Lung (tissue), 11 donors: Measurements from ENCODE around the gene SMIM45.

Experiments used
- ATAC-seq: fragments of 200-7000 bp; cut with Tn5 transposase; one replicate; pipeline ENCODE4 v1.9.1; 2020; ENCODE audit warnings: moderate number of reproducible peaks; ENCODE audit not compliant: insufficient read depth, low FRiP score
- DNase-seq, 3 donors: peaks; one replicate each; pipeline ENCODE4 v3.0.0-alpha.2; 2013 to 2017
- H3K27ac ChIP-seq, 2 donors: one replicate each; pipeline ENCODE4 v1.5.1; 2013; ENCODE audit warnings: mild to moderate bottlenecking in 2 of 2, moderate library complexity in 2 of 2, control low read depth in 1 of 2, inconsistent platforms in 1 of 2, low read depth in 1 of 2, low read length in 1 of 2
- H3K27me3 ChIP-seq, 3 donors: one replicate each; pipeline ENCODE4 v1.5.1; 2013; ENCODE audit warnings: low read length in 2 of 3; ENCODE audit not compliant: control insufficient read depth in 3 of 3, insufficient read depth in 3 of 3
- H3K36me3 ChIP-seq, 4 donors: one replicate each; pipeline ENCODE4 v1.5.1; 2013; ENCODE audit warnings: low read length in 4 of 4, mild to moderate bottlenecking in 1 of 4, moderate library complexity in 1 of 4; ENCODE audit not compliant: control insufficient read depth in 4 of 4, insufficient read depth in 4 of 4
- H3K4me1 ChIP-seq, 5 donors: one replicate each; pipeline ENCODE4 v1.5.1; 2013; ENCODE audit warnings: low read length in 5 of 5, mild to moderate bottlenecking in 2 of 5, moderate library complexity in 1 of 5; ENCODE audit not compliant: control insufficient read depth in 5 of 5, insufficient read depth in 5 of 5
- H3K4me3 ChIP-seq: one replicate; pipeline ENCODE4 v1.5.1; 2013; ENCODE audit warnings: mild to moderate bottlenecking, control low read depth, moderate library complexity
- H3K9ac ChIP-seq, 2 donors: one replicate each; pipeline ENCODE4 v1.5.1; 2013; ENCODE audit warnings: low read length in 2 of 2, control low read depth in 1 of 2; ENCODE audit not compliant: insufficient read depth in 1 of 2
- H3K9me3 ChIP-seq, 4 donors: one replicate each; pipeline ENCODE4 v1.5.1; 2013; ENCODE audit warnings: low read length in 3 of 4, mild to moderate bottlenecking in 1 of 4, moderate library complexity in 1 of 4; ENCODE audit not compliant: control insufficient read depth in 4 of 4, insufficient read depth in 3 of 4
- WGBS, 2 donors: extraction: QIAGEN DNeasy Blood & Tissue Kit; methylation state at CpG; one replicate each; pipeline ENCODE4 v1.1.7; 2013; 5-methylcytosine and 5-hydroxymethylcytosine counted together
- TF ChIP-seq, protein P1 (sequence below): IDR thresholded peaks from 2 replicates; pipeline ENCODE4 v1.5.1; 2012; ENCODE audit warnings: mild to moderate bottlenecking; ENCODE audit errors: control extremely low read depth, extremely low read depth
- donor health status: control.
- donor health status: control.
- donor health status: Bipolar disorder and iron deficiency.
- donor health status: healthy.
- donor health status: DM: yes; HTN: yes; CAD: no.

SMIM45 gene

DNA sequence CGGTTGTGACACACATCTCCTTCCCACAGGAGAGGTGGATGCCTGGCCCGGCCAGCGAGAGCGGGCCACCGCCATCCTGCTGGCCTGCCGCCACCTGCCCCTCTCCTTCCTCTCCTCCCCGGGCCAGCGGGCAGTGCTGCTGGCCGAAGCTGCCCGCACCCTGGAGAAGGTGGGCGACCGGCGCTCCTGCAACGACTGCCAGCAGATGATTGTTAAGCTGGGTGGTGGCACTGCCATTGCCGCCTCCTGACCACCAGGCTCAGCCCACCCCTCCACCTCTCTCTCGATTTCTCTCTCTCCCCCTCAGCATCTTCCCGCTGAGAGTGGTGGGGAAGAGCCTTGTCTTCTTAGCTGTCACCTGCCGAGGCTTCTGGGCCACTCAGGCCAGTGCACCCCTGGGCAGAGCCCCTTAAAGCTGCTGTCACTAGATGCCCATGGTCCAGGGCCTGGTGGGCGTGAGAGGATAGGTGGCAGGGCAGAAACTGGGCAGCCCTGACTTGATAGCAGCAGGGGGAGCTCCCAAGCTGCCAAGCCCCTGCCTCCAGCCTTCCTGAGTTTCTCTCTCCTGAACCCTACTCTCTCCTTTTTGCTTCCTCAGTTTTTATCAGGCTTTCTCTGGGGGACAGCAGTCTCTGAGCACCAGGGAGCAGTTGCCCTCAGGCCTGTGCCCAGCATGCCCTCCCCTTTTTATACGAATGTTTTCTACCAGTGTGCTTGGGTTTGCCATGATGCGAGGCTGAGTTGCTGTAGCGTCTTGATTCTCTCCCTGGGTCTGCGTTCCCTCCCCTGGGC, 46.3 kb upstream of the SMIM45 start:
- peaks cover 0 to 7% (median 4%) of the 10 kb centered on the region in 5 donors for H3K4me1 ChIP-seq
- no peak overlapping the region for H3K4me3 ChIP-seq
- no peak overlapping the region for H3K27ac ChIP-seq
- WGBS, 2 donors: 93 to 95% methylated on average over 23 of the region's 23 CpGs
- H3K9ac ChIP-seq: no peak overlapping the region
- no peak for DNase-seq
- no peaks in the 10 kb centered on the region for H3K9me3 ChIP-seq
- no peak for ATAC-seq
- H3K27me3 ChIP-seq: peaks cover 0 to 8% (median 0%) of the 10 kb centered on the region in 3 donors
- peaks cover 2 to 57% (median 25%) of the 10 kb centered on the region in 4 donors for H3K36me3 ChIP-seq
- TF ChIP-seq, protein P1, sequence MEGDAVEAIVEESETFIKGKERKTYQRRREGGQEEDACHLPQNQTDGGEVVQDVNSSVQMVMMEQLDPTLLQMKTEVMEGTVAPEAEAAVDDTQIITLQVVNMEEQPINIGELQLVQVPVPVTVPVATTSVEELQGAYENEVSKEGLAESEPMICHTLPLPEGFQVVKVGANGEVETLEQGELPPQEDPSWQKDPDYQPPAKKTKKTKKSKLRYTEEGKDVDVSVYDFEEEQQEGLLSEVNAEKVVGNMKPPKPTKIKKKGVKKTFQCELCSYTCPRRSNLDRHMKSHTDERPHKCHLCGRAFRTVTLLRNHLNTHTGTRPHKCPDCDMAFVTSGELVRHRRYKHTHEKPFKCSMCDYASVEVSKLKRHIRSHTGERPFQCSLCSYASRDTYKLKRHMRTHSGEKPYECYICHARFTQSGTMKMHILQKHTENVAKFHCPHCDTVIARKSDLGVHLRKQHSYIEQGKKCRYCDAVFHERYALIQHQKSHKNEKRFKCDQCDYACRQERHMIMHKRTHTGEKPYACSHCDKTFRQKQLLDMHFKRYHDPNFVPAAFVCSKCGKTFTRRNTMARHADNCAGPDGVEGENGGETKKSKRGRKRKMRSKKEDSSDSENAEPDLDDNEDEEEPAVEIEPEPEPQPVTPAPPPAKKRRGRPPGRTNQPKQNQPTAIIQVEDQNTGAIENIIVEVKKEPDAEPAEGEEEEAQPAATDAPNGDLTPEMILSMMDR: no peak

DNA sequence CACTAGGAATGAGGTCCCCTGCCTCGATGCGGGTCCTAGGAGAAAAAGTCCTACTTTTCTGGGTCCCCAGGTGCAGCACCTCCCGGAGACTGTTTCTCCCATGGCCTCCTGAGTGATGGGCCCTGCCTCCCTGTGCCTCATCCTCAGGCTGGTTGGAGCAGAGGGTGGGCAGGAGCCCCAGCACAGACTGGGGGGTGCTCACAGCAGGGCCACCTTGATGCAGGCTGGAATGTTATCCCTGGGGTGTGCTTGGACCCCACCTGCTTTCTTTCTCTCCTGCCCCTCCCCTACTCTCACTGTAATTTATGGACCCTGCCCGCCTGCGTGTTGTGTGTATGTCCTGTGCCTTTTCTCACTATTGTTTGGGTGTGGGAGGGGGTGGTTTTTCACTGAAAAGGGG, 45.1 kb upstream of the SMIM45 start:
- Histone ChIP-seq H3K4me1 (peaks cover 0 to 11% (median 7%) of the 10 kb centered on the region in 5 donors), H3K4me3 (no peak overlapping the region), H3K27me3 (peaks cover 0 to 21% (median 7%) of the 10 kb centered on the region in 3 donors), H3K9ac (no peak overlapping the region), H3K9me3 (no peaks in the 10 kb centered on the region), H3K27ac (no peak overlapping the region), H3K36me3 (peaks cover 2 to 49% (median 22%) of the 10 kb centered on the region in 4 donors)
- TF ChIP-seq, protein P1: no peak
- ATAC-seq (no peak), DNase-seq (no peak)
- 96% methylated on average over 5 of the region's 5 CpGs for WGBS, 2 donors

DNA sequence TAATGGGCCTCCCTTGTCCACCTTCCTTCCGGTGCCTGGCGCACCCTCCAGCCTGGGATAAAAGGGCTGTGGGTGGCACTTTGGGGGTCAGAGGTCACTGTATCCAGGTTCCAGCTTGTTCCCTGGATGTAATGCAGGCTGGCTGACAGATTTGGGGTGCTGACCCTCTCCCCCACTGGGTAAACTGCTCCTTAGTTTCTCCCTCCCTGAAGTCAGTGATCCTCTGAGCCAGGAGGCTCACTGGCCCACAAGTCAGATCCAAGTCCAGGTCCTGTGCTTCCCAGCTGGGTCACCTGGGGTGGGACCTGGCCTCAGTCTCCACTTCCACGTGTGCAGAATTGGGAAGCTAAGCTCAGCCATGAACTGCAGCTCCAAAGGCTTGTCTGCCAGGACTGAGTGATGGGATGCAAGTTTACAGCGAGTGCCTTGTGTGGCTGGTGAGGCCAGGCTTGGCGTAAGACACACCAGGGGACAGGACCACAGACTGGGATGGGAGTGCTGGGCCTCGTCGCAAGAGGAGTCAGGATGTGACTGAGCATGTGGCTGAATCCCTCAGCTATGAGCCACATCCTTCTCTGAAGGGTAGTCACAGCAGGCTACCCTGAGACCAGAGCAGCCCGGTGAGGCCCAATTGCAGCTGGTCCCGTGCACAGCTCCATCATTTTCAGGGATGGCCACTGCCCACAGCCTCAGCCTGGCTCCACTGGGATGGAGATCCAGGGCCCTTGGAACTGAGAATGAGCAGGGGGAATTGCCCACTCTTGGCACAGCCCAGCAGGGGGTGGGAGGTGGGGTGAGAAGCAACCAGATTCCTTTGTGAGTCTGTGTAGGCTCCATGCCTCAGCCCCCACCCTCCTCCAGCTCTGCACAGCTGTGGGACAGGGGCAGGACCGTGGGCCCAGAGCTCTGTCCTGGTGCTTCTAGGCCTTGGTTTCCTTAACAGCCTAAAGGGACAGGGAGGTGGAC, 44.2 kb upstream of the SMIM45 start:
- 78 to 90% methylated on average over 10 of the region's 10 CpGs for WGBS, 2 donors
- DNase-seq (no peak), ATAC-seq (no peak)
- TF ChIP-seq, protein P1: no peak
- Histone ChIP-seq H3K27ac (no peak overlapping the region), H3K36me3 (peaks cover 2 to 40% (median 19%) of the 10 kb centered on the region in 4 donors), H3K4me1 (peaks cover 0 to 11% (median 7%) of the 10 kb centered on the region in 5 donors), H3K27me3 (peaks cover 2 to 30% (median 16%) of the 10 kb centered on the region in 3 donors), H3K4me3 (no peak overlapping the region), H3K9me3 (no peaks in the 10 kb centered on the region), H3K9ac (no peak overlapping the region)
